A549 (cell line): Measurements from ENCODE around the gene ATG2A.

Experiments used
- CTCF ChIP-seq: fragments of >200 bp; sonication (Bioruptor Twin); formaldehyde crosslinking; IDR thresholded peaks from 3 replicates; pipeline ENCODE4 v1.5.1; 2016
- ELK1 ChIP-seq: fragments of 150-350 bp; IDR thresholded peaks from 2 replicates; pipeline ENCODE4 v1.6.1; 2014; ENCODE audit warnings: low read depth, mild to moderate bottlenecking, low read length
- KDM5A ChIP-seq: fragments of 200-600 bp; sonication (generic); IDR thresholded peaks from 2 replicates; pipeline ENCODE4 v1.6.1; 2016; ENCODE audit warnings: antibody characterized with exemption, mild to moderate bottlenecking
- MAFK ChIP-seq: fragments of 450-650 bp; IDR thresholded peaks from 2 replicates; pipeline ENCODE4 v1.6.1; 2014; ENCODE audit not compliant: partially characterized antibody
- MYC ChIP-seq: IDR thresholded peaks from 2 replicates; pipeline ENCODE4 v1.6.1; 2012; ENCODE audit warnings: mild to moderate bottlenecking, inconsistent platforms, low read length, improper control_type of control experiment, borderline replicate concordance
- NR3C1 ChIP-seq: fragments of >200 bp; sonication (Bioruptor Twin); formaldehyde crosslinking; IDR thresholded peaks from 3 replicates; pipeline ENCODE4 v1.6.1; 2017
- POLR2AphosphoS2 ChIP-seq: conservative IDR thresholded peaks from 2 replicates; pipeline ENCODE4 v1.6.1; 2012; ENCODE audit warnings: low read length, improper control_type of control experiment, inconsistent platforms
- RAD21 ChIP-seq, 2 experiments: fragments of >200 bp in 1 of 2; sonication (Bioruptor Twin) in 1 of 2; formaldehyde crosslinking in 1 of 2; IDR thresholded peaks in 1 of 2; conservative IDR thresholded peaks in 1 of 2; 2 replicates in 1 of 2; 3 replicates in 1 of 2; pipeline ENCODE4 v1.6.1; 2012 to 2018; ENCODE audit warnings: inconsistent platforms in 1 of 2
- USF2 ChIP-seq: fragments of 450-650 bp; IDR thresholded peaks from 2 replicates; pipeline ENCODE4 v1.6.1; 2014; ENCODE audit warnings: antibody characterized with exemption

GRCh38 chr11:64848214-64848825, 68.7 kb downstream of the ATG2A start:
- TF ChIP-seq NR3C1 (no peak), KDM5A (no peak), MYC (no peak), CTCF (no peak), MAFK (no peak), ELK1 (no peak), POLR2AphosphoS2 (no peak), USF2 (no peak), RAD21 (conservative IDR thresholded peaks at IDR 0.05 in 1 of 2, IDR thresholded peaks at IDR 0.05 in 1 of 2) (no peak)
